HG03521 (cell line): ENCODE results near the gene ATOSB.

Experiments
- ATAC-seq: cut with Tn5 transposase; IDR thresholded peaks from one replicate; pipeline ENCODE4 v1.9.1; 2021; ENCODE audit warnings: mild to moderate bottlenecking, moderate library complexity; ENCODE audit not compliant: unreplicated experiment

The ATOSB gene

GRCh38 chr9:35096035-35096849, 19.4 kb downstream of the ATOSB start, which contains the start of gene PIGO:
Gene PIGO (minus strand): TSS chr9:35096591. CDS start chr9:35095565, 1,026 bp downstream.
- peak; percentile 85 for ATAC-seq

GRCh38 chr9:35091536-35091935, 24.1 kb downstream of the ATOSB start:
- no peak for ATAC-seq

GRCh38 chr9:35089434-35089833, 26.2 kb downstream of the ATOSB start:
- no peak for ATAC-seq

- ATAC-seq, result no peak
Observed at GRCh38 chr9:35085078-35085477, 30.6 kb downstream of the ATOSB start.

GRCh38 chr9:35079426-35080341, 36.0 kb downstream of the ATOSB start, which contains the start of gene FANCG:
Gene FANCG (minus strand): TSS chr9:35079942. CDS start chr9:35079524, 418 bp downstream.
- peak; percentile 87 for ATAC-seq

GRCh38 chr9:35079041-35079425, 36.6 kb downstream of the ATOSB start:
- no peak for ATAC-seq

- ATAC-seq, result no peak
Observed at GRCh38 chr9:35078066-35078465, 37.6 kb downstream of the ATOSB start.

- no peak for ATAC-seq
Observed at GRCh38 chr9:35076848-35077247, 38.8 kb downstream of the ATOSB start.

- ATAC-seq, result no peak
Observed at GRCh38 chr9:35075358-35075757, 40.3 kb downstream of the ATOSB start.

- no peak for ATAC-seq
Observed at GRCh38 chr9:35074791-35075190, 40.9 kb downstream of the ATOSB start.

GRCh38 chr9:35074141-35074540, 41.5 kb downstream of the ATOSB start:
- no peak for ATAC-seq

- ATAC-seq, result no peak
Observed at GRCh38 chr9:35073279-35073612, 42.4 kb downstream of the ATOSB start.

GRCh38 chr9:35072461-35073278, 43.0 kb downstream of the ATOSB start, which contains the start of gene VCP:
Gene VCP (minus strand): TSS chr9:35072625. CDS start chr9:35072353, 272 bp downstream.
- peak; percentile 86 for ATAC-seq

- ATAC-seq, result peak; percentile 49
Observed at GRCh38 chr9:35071814-35072460, 43.7 kb downstream of the ATOSB start.

- ATAC-seq, result no peak
Observed at GRCh38 chr9:35070823-35071813, 44.5 kb downstream of the ATOSB start.

- no peak for ATAC-seq
Observed at GRCh38 chr9:35069020-35069419, 46.6 kb downstream of the ATOSB start.

GRCh38 chr9:35067056-35067455, 48.6 kb downstream of the ATOSB start:
- ATAC-seq, result no peak

- ATAC-seq, result no peak
Observed at GRCh38 chr9:35060548-35061207, 55.0 kb downstream of the ATOSB start.

- no peak for ATAC-seq
Observed at GRCh38 chr9:35059438-35059837, 56.2 kb downstream of the ATOSB start.
